GM23338 (cell line): ENCODE data around the gene DDX5. TPM values are rescaled to one million over a fixed set of nuclear protein-coding genes. Genes with fewer than 3 reads are reported as not detected.

ENCODE experiments used
- ATAC-seq: fragments of 200-7000 bp; cut with Tn5 transposase; 3 replicates; pipeline ENCODE4 v1.9.1; 2020
- DNase-seq: peaks from one replicate; pipeline ENCODE4 v3.0.0-alpha.2; 2015; ENCODE audit warnings: low spot score
- H2AFZ ChIP-seq: fragments of 200-600 bp; sonication (generic); 2 replicates; pipeline ENCODE4 v1.8.0; 2016; ENCODE audit warnings: antibody characterized with exemption, mild to moderate bottlenecking, moderate library complexity
- H3F3A ChIP-seq: fragments of 200-600 bp; sonication (generic); replicated peaks from 2 replicates; pipeline ENCODE4 v1.8.0; 2017; ENCODE audit warnings: antibody characterized with exemption, mixed run types, low read depth
- H3K27ac ChIP-seq: fragments of 200-600 bp; sonication (generic); 2 replicates; pipeline ENCODE4 v1.6.1; 2016; ENCODE audit warnings: low read depth
- H3K27me3 ChIP-seq: fragments of 200-600 bp; sonication (generic); 2 replicates; pipeline ENCODE4 v1.8.0; 2016; ENCODE audit warnings: mild to moderate bottlenecking, mixed run types, moderate library complexity; ENCODE audit not compliant: insufficient read depth
- H3K36me3 ChIP-seq: fragments of 200-600 bp; sonication (generic); 2 replicates; pipeline ENCODE4 v1.8.0; 2016; ENCODE audit warnings: mild to moderate bottlenecking; ENCODE audit not compliant: insufficient read depth
- H3K4me1 ChIP-seq: fragments of 200-600 bp; sonication (generic); 2 replicates; pipeline ENCODE4 v1.8.0; 2016; ENCODE audit warnings: mild to moderate bottlenecking, moderate library complexity; ENCODE audit not compliant: insufficient read depth
- H3K4me2 ChIP-seq: fragments of 200-600 bp; sonication (generic); 2 replicates; pipeline ENCODE4 v1.7.1; 2017; ENCODE audit warnings: mixed run types
- H3K4me3 ChIP-seq: fragments of 200-600 bp; sonication (generic); 2 replicates; pipeline ENCODE4 v1.6.1; 2016; ENCODE audit warnings: mixed run types
- H3K79me2 ChIP-seq: fragments of 200-600 bp; sonication (generic); replicated peaks from 2 replicates; pipeline ENCODE4 v1.8.0; 2017; ENCODE audit warnings: mild to moderate bottlenecking; ENCODE audit not compliant: insufficient read depth
- H3K9me2 ChIP-seq: fragments of 200-600 bp; sonication (generic); 2 replicates; pipeline ENCODE4 v1.8.0; 2017; ENCODE audit not compliant: insufficient read depth
- H4K20me1 ChIP-seq: fragments of 200-600 bp; sonication (generic); replicated peaks from 2 replicates; pipeline ENCODE4 v1.8.0; 2017; ENCODE audit warnings: mild to moderate bottlenecking; ENCODE audit not compliant: insufficient read depth
- H3K27ac Mint-ChIP-seq: 2 replicates; pipeline ENCODE4 v1.8.0; 2020; ENCODE audit warnings: inconsistent platforms, mild to moderate bottlenecking, moderate library complexity, mixed read lengths
- H3K27me3 Mint-ChIP-seq: 3 replicates; pipeline ENCODE4 v1.8.0; 2022; ENCODE audit warnings: low read depth, mild to moderate bottlenecking, moderate library complexity, mixed read lengths, inconsistent platforms; ENCODE audit not compliant: insufficient read depth, poor library complexity
- H3K36me3 Mint-ChIP-seq: 3 replicates; pipeline ENCODE4 v1.8.0; 2021; ENCODE audit warnings: low read depth, mild to moderate bottlenecking, inconsistent platforms, moderate library complexity, mixed read lengths
- H3K4me1 Mint-ChIP-seq: 3 replicates; pipeline ENCODE4 v1.8.0; 2020; ENCODE audit warnings: mild to moderate bottlenecking, inconsistent platforms, mixed read lengths
- H3K4me3 Mint-ChIP-seq: 3 replicates; pipeline ENCODE4 v1.8.0; 2021; ENCODE audit warnings: moderate library complexity, mild to moderate bottlenecking, inconsistent platforms, mixed read lengths
- H3K9me3 Mint-ChIP-seq: 3 replicates; pipeline ENCODE4 v1.8.0; 2020; ENCODE audit warnings: moderate library complexity, mild to moderate bottlenecking, inconsistent platforms, mixed read lengths
- CREB1 ChIP-seq: fragments of 250-450 bp; sonication (Bioruptor Pico); IDR thresholded peaks from 2 replicates; pipeline ENCODE4 v1.5.0; 2020; ENCODE audit warnings: low read depth, mild to moderate bottlenecking, moderate library complexity
- CTCF ChIP-seq, 2 experiments: fragments of 200-600 bp in 1 of 2; sonication (generic) in 1 of 2; conservative IDR thresholded peaks; 2 replicates each; pipeline versions ENCODE4 v1.5.1 to v1.6.1; 2016 to 2017; ENCODE audit warnings: antibody characterized with exemption in 2 of 2, low read depth in 2 of 2, mild to moderate bottlenecking in 2 of 2, moderate library complexity in 1 of 2
- ETS1 ChIP-seq: IDR thresholded peaks from 2 replicates; pipeline ENCODE4 v1.6.1; 2016; ENCODE audit warnings: antibody characterized with exemption
- EZH2 ChIP-seq: fragments of 200-600 bp; sonication (generic); IDR thresholded peaks from one replicate; pipeline ENCODE4 v1.8.0; 2017; ENCODE audit warnings: antibody characterized with exemption, mild to moderate bottlenecking, low read depth; ENCODE audit not compliant: unreplicated experiment
- EZH2phosphoT487 ChIP-seq: fragments of 200-600 bp; sonication (generic); IDR thresholded peaks from one replicate; pipeline ENCODE4 v1.8.1; 2018; ENCODE audit warnings: antibody characterized with exemption; ENCODE audit not compliant: unreplicated experiment
- JUNB ChIP-seq: IDR thresholded peaks from one replicate; pipeline ENCODE4 v1.6.1; 2016; ENCODE audit warnings: antibody characterized with exemption; ENCODE audit not compliant: unreplicated experiment
- NANOG ChIP-seq: IDR thresholded peaks from 2 replicates; pipeline ENCODE4 v1.6.1; 2016; ENCODE audit warnings: antibody characterized with exemption, borderline replicate concordance
- POLR2AphosphoS5 ChIP-seq: IDR thresholded peaks from 2 replicates; pipeline ENCODE4 v1.6.1; 2016; ENCODE audit warnings: antibody characterized with exemption, low read depth
- REST ChIP-seq: IDR thresholded peaks from one replicate; pipeline ENCODE4 v1.6.1; 2018; ENCODE audit warnings: antibody characterized with exemption; ENCODE audit not compliant: unreplicated experiment
- STAT1 ChIP-seq: IDR thresholded peaks from one replicate; pipeline ENCODE4 v1.6.1; 2016; ENCODE audit warnings: antibody characterized with exemption; ENCODE audit not compliant: unreplicated experiment
- ZNF114 ChIP-seq: fragments of 250-450 bp; sonication (Bioruptor Pico); IDR thresholded peaks from 2 replicates; pipeline ENCODE4 v1.5.0; 2020; ENCODE audit warnings: mild to moderate bottlenecking, moderate library complexity
- ZNF331 ChIP-seq: fragments of 250-450 bp; sonication (Bioruptor Pico); IDR thresholded peaks from 2 replicates; pipeline ENCODE4 v1.5.0; 2020; ENCODE audit warnings: low read depth, mild to moderate bottlenecking, moderate library complexity
- ZNF462 ChIP-seq: fragments of 250-450 bp; sonication (Bioruptor Pico); IDR thresholded peaks from 2 replicates; pipeline ENCODE4 v1.5.0; 2020; ENCODE audit warnings: mild to moderate bottlenecking, moderate library complexity
- polyA plus RNA-seq: library from polyadenylated mRNA; unstranded; fragments of >200 nt; fragmentation: Nextera tagmentation; extraction: Ambion mirVana; gene quantifications from 2 replicates; pipeline ENCODE4 v1.2.1, GENCODE V29; 2016
- total RNA-seq: library from RNA; depleted of rRNA; stranded (reverse); fragments of >200 nt; shearing (Covaris generic); gene quantifications from 2 replicates; pipeline ENCODE4 v1.2.3, GENCODE V29; 2014

The DDX5 gene
- total and polyA plus RNA-seq, 2 experiments from 2014 or later, result 400 to 447 TPM

GRCh38 chr17:64458756-64459155 lies 47.3 kb downstream of the DDX5 start:
- peaks cover 2% of the 10 kb centered on the region for H3K27me3 Mint-ChIP-seq
- Histone ChIP-seq H3K4me2 (no peak overlapping the region), H3K4me1 (no peaks in the 10 kb centered on the region), H2AFZ (no peak overlapping the region), H3K27ac (no peak overlapping the region), H3K9me2 (no peaks in the 10 kb centered on the region), H3K79me2 (no peaks in the 10 kb centered on the region), H3K27me3 (no peaks in the 10 kb centered on the region), H3K36me3 (no peaks in the 10 kb centered on the region), H3K4me3 (no peak overlapping the region), H4K20me1 (no peaks in the 10 kb centered on the region), H3F3A (no peaks in the 10 kb centered on the region)
- H3K36me3 Mint-ChIP-seq, result no peaks in the 10 kb centered on the region
- H3K4me3 Mint-ChIP-seq, result no peak overlapping the region
- no peaks in the 10 kb centered on the region for H3K9me3 Mint-ChIP-seq
- H3K27ac Mint-ChIP-seq, result no peak overlapping the region
- ATAC-seq, result no peak
- TF ChIP-seq EZH2phosphoT487 (no peak), NANOG (no peak), REST (no peak), STAT1 (no peak), EZH2 (no peak), ZNF462 (CRISPR knock-in tag) (no peak), CREB1 (CRISPR knock-in tag) (no peak), CTCF (conservative IDR thresholded peaks at IDR 0.05; ENCODE audit: low read depth in 2 of 2) (no peak), ETS1 (no peak), POLR2AphosphoS5 (no peak), ZNF331 (no peak), ZNF114 (CRISPR knock-in tag) (no peak), JUNB (no peak)
- no peaks in the 10 kb centered on the region; the same call in 2 of the 3 replicates for H3K4me1 Mint-ChIP-seq
- no peak for DNase-seq
